Thymus (tissue), 11 donors: ENCODE data around the gene SH2D6. TPM values are rescaled to one million over a fixed set of nuclear protein-coding genes. Genes with fewer than 3 reads are reported as not detected.
A peak's percentile ranks its signal among the peaks of the same experiment; 100 is the strongest.
"Not testable (repeated sequence)": the region's sequence is repeated elsewhere in the genome, so short reads cannot be mapped to it uniquely, and the experiment has no call there.

ENCODE experiments used
- DNase-seq, 9 donors: peaks; one replicate each; pipeline ENCODE4 v3.0.0-alpha.2; 2013; ENCODE audit warnings: low spot score in 9 of 9, low read depth in 6 of 9, missing footprints in 1 of 9
- H3K27ac ChIP-seq, 2 donors: one replicate each; pipeline ENCODE4 v1.5.1; 2013; ENCODE audit warnings: control low read depth in 1 of 2, low read depth in 1 of 2, low read length in 1 of 2, mild to moderate bottlenecking in 1 of 2, moderate library complexity in 1 of 2
- H3K27me3 ChIP-seq, 2 donors: one replicate each; pipeline ENCODE4 v1.5.1; 2013; ENCODE audit warnings: low read length in 1 of 2; ENCODE audit not compliant: control insufficient read depth in 2 of 2, insufficient read depth in 1 of 2
- H3K36me3 ChIP-seq, 2 donors: one replicate each; pipeline ENCODE4 v1.5.1; 2013; ENCODE audit warnings: low read length in 1 of 2, mild to moderate bottlenecking in 1 of 2, moderate library complexity in 1 of 2; ENCODE audit not compliant: control insufficient read depth in 2 of 2, insufficient read depth in 2 of 2
- H3K4me1 ChIP-seq, 2 donors: one replicate each; pipeline ENCODE4 v1.5.1; 2013; ENCODE audit warnings: low read length in 2 of 2; ENCODE audit not compliant: control insufficient read depth in 2 of 2, insufficient read depth in 2 of 2
- H3K4me3 ChIP-seq, 2 donors: one replicate each; pipeline ENCODE4 v1.5.1; 2013; ENCODE audit warnings: low read length in 2 of 2, control low read depth in 1 of 2, mild to moderate bottlenecking in 1 of 2
- H3K9me3 ChIP-seq, 2 donors: one replicate each; pipeline ENCODE4 v1.5.1; 2013; ENCODE audit warnings: low read length in 1 of 2, mild to moderate bottlenecking in 1 of 2; ENCODE audit not compliant: control insufficient read depth in 2 of 2, insufficient read depth in 1 of 2
- WGBS: extraction: QIAGEN DNeasy Blood & Tissue Kit; methylation state at CpG from one replicate; pipeline ENCODE4 v1.1.7; 2013; 5-methylcytosine and 5-hydroxymethylcytosine counted together
- polyA plus RNA-seq: library from polyadenylated mRNA; stranded (reverse); fragments of 200-250 nt; gene quantifications from one replicate; pipeline ENCODE4 v1.2.3, GENCODE V29; 2013
- total RNA-seq: library from RNA; stranded (reverse); fragments of 120-200 nt; gene quantifications from one replicate; pipeline ENCODE4 v1.2.4, GENCODE V29; 2013
- donor health status: healthy.

The SH2D6 gene
- total and polyA plus RNA-seq, 2 donors, result 0.33 to 0.55 TPM

GRCh38 chr2:85401844-85402243, 16.7 kb upstream of the SH2D6 start:
- Histone ChIP-seq H3K27ac (no peak overlapping the region), H3K36me3 (no peaks in the 10 kb centered on the region), H3K9me3 (peaks cover 0 to 5% of the 10 kb centered on the region in 2 donors), H3K4me1 (peaks cover 11 to 24% of the 10 kb centered on the region in 2 donors), H3K4me3 (no peak overlapping the region), H3K27me3 (no peaks in the 10 kb centered on the region)
- no peak for DNase-seq
- WGBS, result 90% methylated on average over 8 of the region's 8 CpGs

DNA sequence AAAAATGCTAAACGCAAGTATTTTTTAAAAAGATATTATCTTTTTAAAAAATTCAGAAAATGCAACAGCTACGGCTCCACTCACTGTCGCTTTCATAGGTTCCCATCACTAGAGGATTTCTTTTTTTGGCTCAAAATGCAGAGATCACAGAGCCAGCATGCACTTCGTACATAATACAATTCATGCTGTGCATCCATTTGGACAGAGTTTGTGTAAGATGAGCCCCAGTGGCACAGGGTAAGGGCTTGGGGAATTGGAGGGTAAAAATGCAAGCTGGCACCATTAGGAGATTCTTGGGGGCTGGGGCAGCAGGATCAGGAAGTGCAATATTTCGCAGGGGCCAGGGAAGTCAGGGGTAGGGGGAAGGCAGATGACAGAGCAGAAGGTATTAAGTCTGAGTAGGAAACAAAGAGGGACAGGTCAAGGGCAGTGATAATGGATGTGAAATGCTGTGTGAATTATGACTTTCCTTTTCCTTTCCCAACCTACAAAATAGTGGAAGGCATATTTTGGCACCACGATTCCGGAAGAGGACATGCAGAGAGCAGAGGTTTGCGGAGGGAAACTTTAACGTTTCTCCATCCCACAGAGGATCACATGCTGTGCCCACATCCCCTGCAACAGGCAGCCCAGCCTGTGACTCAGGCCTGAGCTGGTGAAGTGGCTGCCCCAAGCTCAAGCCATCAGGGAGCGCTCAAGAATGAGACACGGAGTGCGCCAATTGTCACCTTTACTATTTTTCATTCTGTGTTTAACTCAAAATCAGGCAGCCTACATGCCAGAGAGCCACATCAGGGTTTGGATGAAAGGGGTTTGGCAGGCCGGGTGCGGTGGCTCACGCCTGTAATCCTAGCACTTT, 13.1 kb upstream of the SH2D6 start:
- Histone ChIP-seq H3K27me3 (no peaks in the 10 kb centered on the region), H3K9me3 (peaks cover 0 to 5% of the 10 kb centered on the region in 2 donors), H3K4me3 (peak overlapping the region in 1 of 2 donors; percentile 14), H3K4me1 (peaks cover 32 to 52% of the 10 kb centered on the region in 2 donors), H3K36me3 (no peaks in the 10 kb centered on the region), H3K27ac (peak overlapping the region; percentile 53 to 74)
- WGBS, result 18% methylated on average over 15 of the region's 15 CpGs
- peak in 2 of 9 donors; percentile 35 to 68 for DNase-seq

DNA sequence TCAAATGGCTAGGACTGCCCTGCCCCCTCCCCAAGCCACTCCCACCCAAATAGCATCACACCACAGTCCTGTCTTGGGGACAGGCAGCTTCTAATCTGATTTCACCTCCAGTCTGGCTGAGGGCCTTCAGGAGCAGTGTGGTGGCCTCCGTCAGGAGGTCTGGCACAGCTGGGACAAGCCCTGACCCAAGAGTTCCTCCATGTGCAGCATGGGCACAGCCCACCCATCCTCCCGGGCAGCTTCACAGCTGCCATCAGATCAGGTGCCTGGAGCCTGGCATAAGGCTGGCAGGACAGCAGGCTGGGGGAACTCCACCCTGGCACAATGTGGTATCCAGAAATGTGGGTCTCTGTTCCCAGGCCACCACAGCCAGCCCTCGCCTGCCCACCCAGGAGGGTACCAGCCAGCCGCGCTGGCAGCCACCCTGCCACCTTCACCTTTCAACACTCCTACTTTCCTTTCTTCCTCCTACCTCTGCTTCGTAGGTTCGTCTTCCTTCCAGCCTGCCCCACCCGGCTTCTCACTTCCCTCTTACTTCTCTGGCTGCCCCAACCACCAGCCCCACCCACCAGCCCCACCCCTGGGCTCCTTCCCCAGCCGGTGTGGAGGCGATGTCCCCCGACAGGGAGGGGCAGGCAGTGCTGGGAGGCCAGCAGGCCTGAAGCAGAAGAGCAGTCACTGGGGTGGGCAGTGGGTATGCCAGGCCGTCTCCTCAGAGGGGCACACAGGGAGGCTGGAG, 8.5 kb upstream of the SH2D6 start, which contains the start of gene CAPG:
CAPG (minus strand) TSS at position 522 of the 739 bp plus-strand sequence. CDS start 8,221 bp downstream, outside the sequence.
- Histone ChIP-seq H3K27ac (peak within 1 kb of the TSS; percentile 50 to 79), H3K9me3 (no peaks in the 10 kb centered on the region), H3K36me3 (no peaks in the 10 kb centered on the region), H3K4me1 (peaks cover 32 to 80% of the 10 kb centered on the region in 2 donors), H3K4me3 (peak within 1 kb of the TSS; percentile 23 to 26), H3K27me3 (peaks cover 0 to 10% of the 10 kb centered on the region in 2 donors)
- 18% methylated on average over 12 of the region's 12 CpGs for WGBS
- DNase-seq, result no peak

GRCh38 chr2:85410584-85411404, 7.7 kb upstream of the SH2D6 start:
- 88% methylated on average over 13 of the region's 13 CpGs for WGBS

DNA sequence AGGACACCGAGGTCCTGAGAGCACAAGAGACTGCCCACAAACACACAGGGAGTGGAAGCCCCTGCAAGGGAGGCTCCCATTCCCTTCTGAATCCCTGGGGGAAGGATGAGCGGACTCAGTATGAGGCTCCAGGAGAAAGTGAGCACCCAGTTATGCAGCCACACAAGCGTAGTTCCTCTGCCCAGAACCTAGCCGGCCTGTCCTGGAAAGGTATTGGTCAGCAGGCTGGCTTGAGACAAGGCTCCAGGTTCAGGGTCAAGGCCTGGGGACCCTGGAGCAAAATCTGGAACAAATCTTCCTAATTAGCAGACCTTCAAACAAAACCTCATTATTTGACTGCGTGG, 7.1 kb upstream of the SH2D6 start:
- Histone ChIP-seq H3K36me3 (no peaks in the 10 kb centered on the region), H3K4me3 (no peak overlapping the region), H3K27ac (no peak overlapping the region), H3K4me1 (peaks cover 21 to 74% of the 10 kb centered on the region in 2 donors), H3K9me3 (no peaks in the 10 kb centered on the region), H3K27me3 (peaks cover 0 to 10% of the 10 kb centered on the region in 2 donors)
- DNase-seq, result no peak
- over 99% methylated on average over 5 of the region's 5 CpGs for WGBS

More at GRCh38 chr2:85410584-85411404, 7.7 kb upstream of the SH2D6 start:
- H3K4me3 ChIP-seq, result no peak overlapping the region
- H3K27ac ChIP-seq, result peak overlapping the region in 1 of 2 donors; percentile 46
- no peaks in the 10 kb centered on the region for H3K36me3 ChIP-seq
- peaks cover 0 to 10% of the 10 kb centered on the region in 2 donors for H3K27me3 ChIP-seq
- peaks cover 26 to 77% of the 10 kb centered on the region in 2 donors for H3K4me1 ChIP-seq
- no peak for DNase-seq
- H3K9me3 ChIP-seq, result no peaks in the 10 kb centered on the region

DNA sequence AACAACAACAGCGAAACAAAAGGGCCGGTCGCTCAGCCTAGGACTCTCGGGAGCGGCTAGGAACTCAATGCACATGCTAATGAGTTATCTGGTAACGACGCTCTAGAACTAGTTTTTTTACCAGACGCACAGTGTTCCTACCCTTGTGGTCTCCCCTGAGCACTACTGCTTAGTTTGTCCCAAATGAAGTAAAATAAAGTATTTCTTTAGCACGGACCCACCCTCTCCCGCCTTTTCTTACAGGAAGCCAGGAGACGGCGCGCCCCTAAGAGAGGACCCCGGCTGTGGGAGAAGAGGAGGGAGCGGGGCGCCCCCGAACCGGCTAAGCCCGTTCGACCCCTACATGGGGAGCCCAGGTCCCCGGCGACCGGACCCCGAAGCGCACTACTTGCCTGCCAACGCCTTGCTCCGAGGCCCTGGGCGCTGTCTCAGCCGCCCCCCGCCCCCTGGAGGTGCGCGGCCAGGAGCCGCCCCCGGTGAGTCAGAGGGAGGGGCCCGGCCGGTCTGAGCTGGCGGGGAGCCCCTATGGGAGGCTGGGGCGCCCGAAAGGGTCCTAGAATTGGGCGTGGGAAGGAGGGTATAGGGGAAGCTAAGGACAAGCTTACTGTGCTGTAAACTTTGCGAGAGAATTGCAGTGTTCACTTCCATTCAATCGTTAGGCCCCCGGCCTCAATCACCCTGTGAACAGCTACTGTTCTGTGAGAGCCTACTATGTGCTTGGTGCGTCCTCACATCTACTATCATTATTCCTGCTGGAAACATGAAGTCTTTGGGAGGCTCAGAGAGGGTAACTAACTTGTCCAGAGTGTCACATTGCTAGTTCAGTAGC, 4.7 kb upstream of the SH2D6 start:
- Histone ChIP-seq H3K4me3 (peak overlapping the region; percentile 46 to 47), H3K9me3 (peaks cover 0 to 4% of the 10 kb centered on the region in 2 donors), H3K36me3 (no peaks in the 10 kb centered on the region), H3K4me1 (peaks cover 23 to 61% of the 10 kb centered on the region in 2 donors), H3K27ac (peak overlapping the region in 1 of 2 donors; percentile 12), H3K27me3 (peaks cover 0 to 10% of the 10 kb centered on the region in 2 donors)
- WGBS, result 6% methylated on average over 44 of the region's 44 CpGs
- peak in 2 of 9 donors; percentile 42 to 63 for DNase-seq

DNA sequence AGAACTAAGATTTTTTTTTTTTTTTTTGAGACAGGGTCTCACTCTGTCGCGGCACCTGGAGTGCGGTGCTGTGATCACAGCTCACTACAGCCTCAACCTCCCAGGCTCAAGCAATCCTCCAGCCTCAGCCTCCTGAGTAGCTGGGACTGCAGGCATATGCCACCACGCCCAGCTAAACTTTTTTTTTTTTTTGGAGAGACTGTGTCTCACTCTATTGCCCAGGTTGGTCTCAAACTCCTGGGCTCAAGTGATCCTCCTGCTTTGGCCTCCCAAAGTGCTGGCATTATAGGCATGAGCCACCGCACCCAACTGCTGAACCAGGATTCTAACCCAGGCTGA, 4.1 kb upstream of the SH2D6 start:
- DNase-seq, H3K36me3 ChIP-seq, H3K9me3 ChIP-seq, H3K4me3 ChIP-seq, H3K27ac ChIP-seq: not testable (repeated sequence)
- peaks cover 23 to 61% of the 10 kb centered on the region in 2 donors for H3K4me1 ChIP-seq
- H3K27me3 ChIP-seq, result peaks cover 0 to 10% of the 10 kb centered on the region in 2 donors
- WGBS, result 93% methylated on average over 5 of the region's 5 CpGs
